GM10248 (cell line): Measurements from ENCODE around the gene DCHS1.

Experiments used
- CTCF ChIA-PET: fragments of 300-600 bp; sonication (Branson Sonifier 250); formaldehyde crosslinking; extraction: SDS; loops from one replicate; lab custom pipeline; 2021; ENCODE audit warnings: antibody characterized with exemption; lab: Yijun Ruan, JAX
- POLR2A ChIA-PET: fragments of 350-650 bp; sonication (Branson Sonifier 250); formaldehyde crosslinking; extraction: SDS; loops from one replicate; lab custom pipeline; 2020; ENCODE audit warnings: antibody characterized with exemption; lab: Yijun Ruan, JAX
- DNase-seq: peaks from one replicate; pipeline ENCODE4 v3.0.0; 2012; ENCODE audit errors: extremely low spot score
- TF ChIP-seq, protein P1 (sequence below): IDR thresholded peaks from 2 replicates; pipeline ENCODE4 v1.5.1; 2012; ENCODE audit warnings: mild to moderate bottlenecking, low read depth; ENCODE audit errors: extremely low read depth, missing control alignments, control extremely low read depth

The DCHS1 gene

DNA sequence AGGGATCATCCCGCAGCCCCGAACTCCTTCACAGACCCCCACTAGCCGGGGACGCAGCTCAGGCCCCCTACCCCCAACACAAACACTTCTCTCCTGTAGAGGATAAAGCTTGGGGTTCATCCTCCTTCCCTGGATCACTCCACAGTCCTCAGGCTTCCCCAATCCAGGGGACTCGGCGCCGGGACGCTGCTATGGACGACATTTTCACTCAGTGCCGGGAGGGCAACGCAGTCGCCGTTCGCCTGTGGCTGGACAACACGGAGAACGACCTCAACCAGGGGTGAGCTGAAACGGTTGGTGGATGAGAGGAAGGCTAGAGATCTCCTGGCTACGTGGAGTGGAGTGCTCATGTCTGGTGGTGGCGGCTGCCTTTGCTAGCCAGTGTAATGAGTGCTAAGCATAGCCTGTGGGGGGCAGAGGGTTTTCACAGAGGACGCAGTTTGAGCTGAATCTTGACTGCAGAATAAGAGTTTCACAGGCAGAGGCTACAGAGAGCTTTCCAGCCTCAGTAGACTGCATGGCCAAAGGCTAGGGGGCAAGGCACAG lies 51.5 kb downstream of the DCHS1 start:
- peak; percentile 71 for DNase-seq
- TF ChIP-seq, protein P1, sequence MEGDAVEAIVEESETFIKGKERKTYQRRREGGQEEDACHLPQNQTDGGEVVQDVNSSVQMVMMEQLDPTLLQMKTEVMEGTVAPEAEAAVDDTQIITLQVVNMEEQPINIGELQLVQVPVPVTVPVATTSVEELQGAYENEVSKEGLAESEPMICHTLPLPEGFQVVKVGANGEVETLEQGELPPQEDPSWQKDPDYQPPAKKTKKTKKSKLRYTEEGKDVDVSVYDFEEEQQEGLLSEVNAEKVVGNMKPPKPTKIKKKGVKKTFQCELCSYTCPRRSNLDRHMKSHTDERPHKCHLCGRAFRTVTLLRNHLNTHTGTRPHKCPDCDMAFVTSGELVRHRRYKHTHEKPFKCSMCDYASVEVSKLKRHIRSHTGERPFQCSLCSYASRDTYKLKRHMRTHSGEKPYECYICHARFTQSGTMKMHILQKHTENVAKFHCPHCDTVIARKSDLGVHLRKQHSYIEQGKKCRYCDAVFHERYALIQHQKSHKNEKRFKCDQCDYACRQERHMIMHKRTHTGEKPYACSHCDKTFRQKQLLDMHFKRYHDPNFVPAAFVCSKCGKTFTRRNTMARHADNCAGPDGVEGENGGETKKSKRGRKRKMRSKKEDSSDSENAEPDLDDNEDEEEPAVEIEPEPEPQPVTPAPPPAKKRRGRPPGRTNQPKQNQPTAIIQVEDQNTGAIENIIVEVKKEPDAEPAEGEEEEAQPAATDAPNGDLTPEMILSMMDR: peak; percentile 56
- CTCF ChIA-PET: interaction anchor here (1.0 to 3.8 kb wide), 9 partner anchors 9 to 151 kb away, joined by 3 to 22 read pairs (median 5); partner anchors contain the start of genes MRPL17 and TPP1
- POLR2A ChIA-PET: interaction anchor here (1.2 to 2.0 kb wide), 2 partner anchors 9 to 14 kb away, joined by 5 to 10 read pairs; partner anchors contain the start of genes TAF10 and TPP1

DNA sequence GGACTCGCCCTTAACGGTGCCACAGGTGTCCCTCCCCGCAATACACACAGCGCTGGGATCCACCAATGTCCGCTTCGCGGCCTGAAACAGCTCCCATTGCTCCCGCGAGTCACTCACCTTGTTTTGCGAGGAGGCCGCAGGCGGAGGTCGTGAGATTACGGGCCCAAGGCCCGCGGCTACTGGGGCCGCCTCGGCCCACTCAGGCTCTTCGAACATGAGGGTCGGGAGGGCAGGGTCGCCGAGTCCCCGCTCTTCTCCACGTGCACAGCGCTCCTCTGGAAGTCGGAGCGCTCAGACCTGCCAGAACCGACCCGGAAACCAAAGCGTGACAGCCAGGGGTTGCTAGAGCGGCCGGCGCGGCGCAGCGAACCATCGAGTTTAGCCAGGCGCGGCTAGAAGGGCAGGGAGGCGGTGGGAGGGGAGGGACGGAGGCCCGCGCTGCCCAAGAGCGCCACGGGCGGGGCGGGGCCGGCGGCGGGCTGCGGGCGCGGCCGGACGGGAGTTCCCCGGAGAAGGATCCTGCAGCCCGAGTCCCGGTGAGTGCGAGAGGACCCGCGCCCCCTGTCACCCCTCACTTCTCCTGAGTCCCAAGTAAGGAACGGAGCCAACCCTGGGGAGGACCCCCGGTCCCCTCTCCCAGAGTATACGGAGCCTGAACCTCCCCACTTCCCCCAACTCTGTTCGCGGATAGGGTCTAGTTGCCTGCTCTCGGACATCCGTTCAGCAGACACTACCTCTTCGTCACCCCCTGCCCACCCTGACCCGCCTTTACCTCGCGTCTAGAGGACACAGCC lies 52.1 kb downstream of the DCHS1 start, which contains the start of the genes ILK and RRP8:
TSS of gene ILK (plus strand) at position 488 of the 794 bp plus-strand sequence. CDS start 498 bp downstream, outside the sequence.
TSS of gene RRP8 (minus strand) at position 330 of the 794 bp plus-strand sequence. CDS start at position 216, 114 bp downstream.
- ChIA-PET POLR2A (interaction anchor here (2.0 kb wide), 1 partner anchor 15 kb away, joined by 10 read pairs; the partner anchor contains the start of gene TPP1), CTCF (interaction anchor here (1.2 to 3.8 kb wide), 8 partner anchors 9 to 224 kb away, joined by 3 to 22 read pairs (median 4); partner anchors contain the start of genes MRPL17 and TPP1)
- DNase-seq: peak; percentile 94
- TF ChIP-seq, protein P1: no peak

DNA sequence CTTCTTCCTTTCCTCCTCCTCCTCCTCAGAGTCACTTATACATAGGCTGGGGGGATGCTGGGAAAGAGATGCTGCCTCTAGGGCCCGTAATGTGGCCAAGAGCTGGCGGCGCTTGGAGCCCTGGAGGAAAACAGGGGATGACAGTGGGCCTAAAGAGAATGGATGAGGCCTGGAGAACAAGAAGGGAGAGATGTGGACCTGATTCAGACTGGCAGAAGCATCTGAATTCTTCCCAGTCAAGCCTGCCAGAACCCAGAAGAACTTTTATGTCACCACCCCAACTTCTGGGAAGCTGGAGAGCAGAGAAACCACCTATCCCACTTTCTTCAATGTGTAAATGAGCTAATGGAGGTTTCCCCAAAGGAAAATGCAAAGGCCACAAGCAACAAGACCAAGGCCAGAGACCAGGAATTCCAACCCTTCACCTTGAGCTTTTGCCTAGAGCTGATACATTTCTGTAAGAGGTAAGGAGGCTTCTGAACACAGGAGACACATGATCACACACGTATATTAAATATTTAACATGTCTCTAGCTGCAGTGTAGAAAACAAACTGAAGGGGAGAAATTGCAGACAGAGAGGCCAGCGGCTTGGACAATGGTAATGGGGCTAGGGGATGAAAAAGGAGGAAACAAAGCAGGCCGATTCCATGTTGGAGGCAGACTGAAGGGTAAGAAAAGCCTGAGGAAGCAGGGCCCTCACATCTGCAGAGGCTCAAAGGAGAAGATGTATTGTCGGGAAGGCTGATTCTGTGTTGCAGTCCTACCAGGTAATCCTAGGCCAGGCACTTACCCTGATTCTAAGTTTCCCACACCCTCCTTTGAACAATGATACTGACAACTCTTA lies 53.3 kb downstream of the DCHS1 start:
- CTCF ChIA-PET: interaction anchor here (0.9 to 3.0 kb wide), 4 partner anchors 16 to 223 kb away, joined by 3 to 14 read pairs (median 4); partner anchors contain the start of gene TPP1

DNA sequence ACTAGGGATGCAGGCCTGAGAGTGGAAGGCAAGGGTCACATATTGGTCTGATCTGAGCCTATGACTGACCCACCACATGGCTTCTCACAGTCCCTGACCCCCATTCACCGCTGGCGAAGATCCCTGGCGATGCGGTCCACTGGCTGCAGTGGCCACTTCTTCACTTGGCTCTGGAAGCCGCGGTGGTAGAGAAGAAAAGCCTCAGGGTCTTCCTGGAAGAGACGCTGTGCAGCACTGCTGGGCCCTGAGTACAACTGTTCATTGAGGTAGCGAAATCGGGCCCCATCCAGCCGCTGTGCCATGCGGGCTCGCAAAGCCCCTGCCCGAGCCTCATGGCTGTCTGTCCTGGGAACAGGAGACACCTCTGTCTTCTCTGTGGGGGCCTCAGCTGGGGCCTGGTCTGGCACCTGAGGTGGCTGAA lies 54.6 kb downstream of the DCHS1 start:
- ChIA-PET CTCF (no interaction called here), POLR2A (no interaction called here)
- TF ChIP-seq, protein P1: no peak
- no peak for DNase-seq

More for the DNA sequence above, 53.3 kb downstream of the DCHS1 start:
- POLR2A ChIA-PET: interaction anchor here (0.6 kb wide), 1 partner anchor 18 kb away, joined by 4 read pairs; no protein-coding TSS in a partner anchor
- DNase-seq: no peak
- TF ChIP-seq, protein P1: no peak

DNA sequence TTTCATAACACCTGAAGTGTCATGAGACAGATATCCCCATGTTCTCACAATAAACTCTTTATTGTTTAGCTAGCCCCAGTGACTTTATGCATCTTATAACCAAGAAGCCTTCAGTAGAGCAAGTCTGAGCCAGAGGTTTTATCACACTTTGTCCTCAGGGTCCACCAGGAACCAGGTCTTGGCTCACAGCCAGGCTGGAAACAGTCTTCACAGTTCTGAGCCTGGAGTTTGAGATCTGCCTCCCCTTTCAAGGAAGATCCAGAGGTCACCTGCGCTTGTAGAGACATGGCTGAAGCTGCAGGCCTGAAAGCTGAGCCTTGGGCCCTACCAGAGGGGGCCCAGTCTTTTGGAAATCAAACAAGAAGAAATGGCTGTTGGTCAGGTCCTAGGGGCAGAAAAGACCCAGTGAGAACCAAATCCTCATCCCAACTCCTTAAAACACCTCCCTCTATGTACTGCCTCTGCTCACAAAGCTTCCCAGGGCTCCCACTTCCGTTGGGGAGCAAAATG lies 55.7 kb downstream of the DCHS1 start:
- ChIA-PET POLR2A (no interaction called here), CTCF (interaction anchor here (1.2 to 1.6 kb wide), 4 partner anchors 10 to 213 kb away, joined by 3 to 4 read pairs (median 3); partner anchors contain the start of gene TAF10)
- no peak for DNase-seq
- TF ChIP-seq, protein P1: no peak

DNA sequence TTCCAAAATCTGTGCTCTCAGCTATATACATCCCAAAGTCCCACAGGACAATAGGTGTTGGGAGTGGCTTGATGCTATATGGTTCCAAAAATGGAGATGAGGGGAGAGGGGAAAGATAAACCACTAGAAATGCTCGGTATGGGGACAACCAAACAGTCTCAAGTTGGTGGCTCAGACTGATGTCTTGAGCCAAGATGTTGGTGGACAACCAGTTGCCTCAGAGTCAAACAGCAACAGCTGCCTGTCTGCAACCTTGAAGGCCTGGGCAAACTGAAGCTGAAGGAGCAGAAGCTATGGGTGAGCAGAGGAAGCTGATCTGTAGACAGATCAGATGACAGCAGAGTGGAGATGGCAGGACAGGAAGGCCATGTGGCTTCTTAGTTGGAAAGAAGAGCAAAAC lies 56.2 kb downstream of the DCHS1 start:
- no peak for DNase-seq
- POLR2A ChIA-PET: no interaction called here
- TF ChIP-seq, protein P1: no peak
- CTCF ChIA-PET: interaction anchor here (0.9 to 1.6 kb wide), 8 partner anchors 9 to 213 kb away, joined by 3 to 6 read pairs (median 3); partner anchors contain the start of genes MRPL17 and TAF10
